GM19023 (cell line): Measurements from ENCODE around the gene MEF2D.

Experiments used
- ATAC-seq: cut with Tn5 transposase; IDR thresholded peaks from one replicate; pipeline ENCODE4 v1.9.1; 2021; ENCODE audit warnings: mild to moderate bottlenecking, moderate library complexity; ENCODE audit not compliant: unreplicated experiment

MEF2D gene

DNA sequence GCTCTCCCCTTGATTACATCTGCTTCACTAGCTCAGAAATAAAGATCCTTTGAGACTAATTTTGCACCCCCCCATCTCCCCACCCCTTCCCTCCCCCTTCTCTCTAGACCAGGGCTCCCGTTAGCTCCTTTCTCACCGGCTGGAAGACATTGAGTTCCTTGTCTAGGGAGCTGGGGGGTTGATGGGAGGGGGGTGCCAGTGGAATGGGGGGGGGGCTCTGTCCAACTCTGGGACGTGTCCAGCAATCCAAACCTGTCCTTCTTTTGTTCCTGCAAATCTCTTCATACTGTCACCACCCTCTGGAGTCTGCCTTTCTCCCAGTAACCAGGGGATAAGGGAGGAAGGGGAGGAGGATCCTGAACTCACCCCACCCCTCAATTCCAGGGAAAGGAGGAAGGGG lies 69.7 kb downstream of the MEF2D start:
- no peak for ATAC-seq

DNA sequence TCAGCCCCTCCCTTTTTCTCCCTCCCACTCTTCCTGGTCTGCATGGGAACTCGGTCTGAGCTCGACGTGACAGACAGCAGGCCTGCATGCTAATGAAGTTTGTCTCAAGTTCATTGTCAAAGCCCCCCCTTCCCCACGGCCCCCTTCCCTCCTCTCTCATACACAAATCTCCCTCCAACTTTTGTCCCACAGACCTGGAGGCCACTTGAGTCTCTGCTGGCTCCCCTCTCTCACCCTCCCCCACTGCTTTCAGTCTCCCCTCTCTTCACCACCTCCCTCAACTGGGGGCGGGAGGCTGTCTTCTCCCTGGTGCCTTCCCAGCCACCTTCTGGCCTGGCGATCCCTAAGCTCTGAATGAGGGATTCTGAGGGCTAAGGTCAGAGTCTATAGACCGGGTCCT lies 70.3 kb downstream of the MEF2D start:
- ATAC-seq, result no peak

DNA sequence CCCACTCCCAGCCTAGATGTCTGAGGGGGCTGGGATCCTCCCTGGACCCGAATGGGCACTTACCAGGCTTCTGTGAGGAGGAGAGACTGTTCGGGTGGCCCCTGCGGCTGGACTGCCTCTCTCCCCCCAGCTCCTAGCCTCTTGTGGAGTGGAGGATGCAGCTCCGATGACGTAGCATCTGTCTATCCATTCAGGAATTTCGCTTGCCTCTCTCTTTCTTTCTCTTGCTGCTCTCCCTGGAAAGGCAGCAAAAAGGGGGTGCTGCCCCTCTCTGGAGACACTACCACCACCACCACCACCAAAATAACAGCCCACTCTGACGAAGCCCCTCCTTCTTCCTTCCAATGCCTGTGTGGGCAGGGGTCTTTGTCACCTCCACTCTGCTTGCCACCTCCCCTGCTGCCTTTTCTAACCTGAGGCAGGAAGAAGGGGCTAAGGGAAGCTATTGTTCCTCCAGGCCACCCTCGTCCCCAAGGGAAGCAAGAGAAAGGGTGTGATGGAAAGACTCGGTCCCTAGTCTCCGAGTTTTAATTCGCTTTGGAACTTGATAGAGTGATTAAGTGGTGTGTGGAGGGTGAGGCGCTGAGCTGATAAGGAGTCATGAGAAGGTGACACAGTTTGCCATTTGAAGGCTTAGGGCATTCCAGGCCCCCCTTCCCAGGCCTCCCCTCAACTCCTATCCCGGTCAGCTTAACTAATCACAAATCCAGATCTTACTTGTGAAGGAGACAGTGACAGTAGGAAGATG lies 71.1 kb downstream of the MEF2D start:
- no peak for ATAC-seq

DNA sequence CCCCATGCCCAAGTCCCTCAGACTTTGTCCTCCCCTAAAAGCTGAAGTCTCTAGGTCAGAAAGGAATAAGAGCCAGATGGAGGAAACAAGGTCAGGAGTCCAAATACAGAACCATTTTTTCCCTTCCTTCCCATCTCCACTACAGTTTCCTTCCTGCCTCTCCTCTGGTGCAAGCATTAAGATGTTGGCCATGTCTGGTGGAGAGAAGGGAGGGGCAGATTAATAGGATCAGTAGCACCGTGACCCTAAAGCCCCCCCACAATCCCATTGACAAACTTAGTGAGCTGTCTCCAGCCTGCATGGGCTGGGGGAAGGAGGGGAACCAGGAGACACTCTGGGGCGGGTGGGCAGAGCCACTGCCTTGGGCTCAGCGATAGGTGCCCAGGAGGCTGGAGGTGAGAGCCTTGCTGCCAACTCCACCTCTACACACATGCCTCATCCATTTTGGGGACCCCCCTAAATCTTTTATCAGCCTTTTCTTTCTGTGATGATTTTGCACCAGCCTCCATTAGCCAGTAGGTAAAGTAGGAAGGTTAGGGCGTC lies 71.8 kb downstream of the MEF2D start:
- no peak for ATAC-seq

DNA sequence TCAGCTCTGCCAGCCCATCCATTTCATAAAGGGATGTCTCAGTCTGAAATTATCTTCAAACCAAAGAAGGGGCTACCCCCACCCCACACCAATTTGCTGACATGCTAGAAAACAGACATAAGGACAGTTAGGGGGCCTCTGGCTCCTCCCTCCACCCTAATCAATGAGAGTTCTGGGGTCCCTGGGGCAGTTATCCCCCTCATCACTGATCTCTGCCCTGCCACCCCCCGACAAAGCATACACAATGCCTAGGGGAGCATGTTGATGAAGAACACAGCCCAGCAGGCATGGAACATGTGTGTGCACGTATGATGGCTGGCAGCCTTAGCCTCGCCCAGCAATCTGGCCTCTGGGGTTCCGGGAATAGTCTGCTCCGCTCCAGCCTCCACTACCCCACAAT lies 72.6 kb downstream of the MEF2D start:
- no peak for ATAC-seq

DNA sequence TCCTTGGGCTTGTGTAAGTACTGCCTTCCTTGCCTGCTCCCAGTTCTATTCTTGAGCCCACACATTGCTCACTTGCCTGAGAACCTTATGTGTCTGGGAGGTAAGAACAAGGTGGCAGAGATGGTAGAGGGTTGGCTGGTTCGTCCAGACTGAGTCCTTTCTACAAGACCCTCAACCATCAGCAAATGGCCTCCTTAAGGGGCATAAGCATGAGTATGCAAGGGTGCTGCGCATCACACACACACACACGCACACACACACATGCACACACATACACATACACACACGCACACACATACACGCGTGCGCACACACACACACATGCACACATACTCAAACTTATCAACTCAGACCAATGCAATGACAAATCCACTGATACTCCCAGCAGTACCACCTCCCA lies 74.6 kb downstream of the MEF2D start:
- no peak for ATAC-seq

DNA sequence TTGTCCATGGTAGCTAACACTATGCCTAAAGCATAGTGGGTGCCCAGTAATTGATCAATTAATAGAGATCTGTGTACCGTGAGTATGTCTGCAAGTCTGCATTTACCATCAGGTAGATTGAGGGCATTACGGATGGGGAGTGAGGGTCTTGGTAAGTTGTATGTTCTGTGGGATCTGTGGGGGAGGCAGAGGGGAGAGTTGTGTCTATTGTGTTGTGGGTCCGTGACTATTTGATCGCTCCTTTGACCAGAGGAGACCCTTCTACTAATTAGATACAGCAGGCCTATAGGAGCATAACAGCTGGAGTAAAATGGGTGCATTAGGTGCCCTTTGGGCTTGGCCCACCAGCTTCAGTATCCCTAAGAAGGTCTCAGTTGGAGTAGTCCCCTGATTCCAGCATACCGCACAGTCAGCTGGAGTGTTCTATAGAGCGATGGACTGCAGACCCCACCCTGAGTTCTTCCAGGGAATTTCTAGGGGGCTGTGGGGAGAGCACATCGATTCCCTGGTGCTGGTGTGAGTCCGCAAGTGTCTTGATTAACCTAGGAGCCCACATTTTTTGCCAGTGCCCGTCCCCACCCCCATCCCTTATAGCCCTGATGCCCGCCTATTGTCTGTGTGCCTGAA lies 75.7 kb downstream of the MEF2D start:
- ATAC-seq, result no peak

DNA sequence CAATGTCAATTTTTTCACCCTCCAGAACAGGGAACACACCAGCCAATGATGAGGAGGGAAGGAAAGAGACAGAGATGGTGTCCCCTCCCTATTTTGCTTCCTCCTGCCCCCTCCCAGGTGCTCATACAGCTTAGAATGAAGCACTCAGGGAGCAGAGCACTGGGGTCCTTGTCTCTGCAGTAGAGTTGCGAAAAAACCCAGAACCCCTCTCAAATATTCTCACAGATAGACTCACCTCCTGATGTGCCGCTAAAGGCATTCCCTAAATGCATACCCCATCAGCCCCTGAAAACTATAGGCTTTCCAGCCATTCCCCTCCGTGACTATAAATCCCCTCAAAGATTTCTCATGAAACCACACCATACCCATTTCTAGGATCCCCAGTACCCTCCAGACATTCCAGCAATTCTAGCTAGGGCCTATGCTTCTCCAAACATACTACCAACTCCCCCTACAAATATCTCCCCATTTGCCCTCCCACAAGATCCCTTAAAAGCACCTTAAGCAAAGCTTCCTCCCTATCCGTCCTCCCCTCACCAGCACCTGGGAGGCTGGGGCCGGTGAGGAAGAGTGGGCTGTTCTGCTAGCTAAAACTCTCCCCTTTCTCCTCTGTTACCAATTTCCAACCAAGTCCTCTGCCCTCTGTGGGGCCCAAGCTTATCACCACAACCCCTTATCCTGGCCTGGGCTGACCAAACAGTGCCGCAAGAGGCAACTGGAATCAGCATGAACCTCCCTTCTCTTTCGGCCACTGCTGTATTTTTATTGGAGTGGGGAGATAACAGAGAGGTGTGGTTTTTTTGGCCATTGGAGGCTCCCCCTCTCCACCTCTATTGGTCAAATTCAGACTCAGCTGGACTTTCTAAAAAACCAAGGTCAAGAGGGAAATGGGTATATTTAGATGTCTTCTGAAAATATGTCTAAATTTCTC lies 76.9 kb downstream of the MEF2D start:
- no peak for ATAC-seq

DNA sequence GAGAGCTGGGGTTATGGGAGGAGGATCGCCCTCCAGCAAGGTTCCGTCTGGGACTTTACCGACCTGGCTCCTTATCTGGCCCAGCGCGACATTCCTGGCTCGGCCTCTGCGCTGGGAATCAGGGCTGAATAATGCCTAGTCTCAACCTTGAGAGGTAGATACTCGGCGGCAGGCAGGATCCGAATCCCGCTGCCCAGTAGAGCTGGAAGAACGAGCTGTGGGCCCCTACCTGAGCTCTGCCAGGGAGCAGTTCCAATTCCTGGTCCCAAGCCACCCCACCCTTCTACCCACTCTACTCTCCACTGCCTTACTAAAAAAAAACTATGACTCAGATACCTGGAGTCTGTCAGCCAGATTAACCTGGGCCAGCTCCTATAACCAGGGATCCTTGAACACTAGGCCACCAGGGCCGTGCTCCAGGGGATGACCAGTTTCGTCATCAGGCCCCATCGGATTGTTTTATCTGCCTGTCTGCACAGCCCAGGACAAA lies 77.9 kb downstream of the MEF2D start:
- no peak for ATAC-seq

DNA sequence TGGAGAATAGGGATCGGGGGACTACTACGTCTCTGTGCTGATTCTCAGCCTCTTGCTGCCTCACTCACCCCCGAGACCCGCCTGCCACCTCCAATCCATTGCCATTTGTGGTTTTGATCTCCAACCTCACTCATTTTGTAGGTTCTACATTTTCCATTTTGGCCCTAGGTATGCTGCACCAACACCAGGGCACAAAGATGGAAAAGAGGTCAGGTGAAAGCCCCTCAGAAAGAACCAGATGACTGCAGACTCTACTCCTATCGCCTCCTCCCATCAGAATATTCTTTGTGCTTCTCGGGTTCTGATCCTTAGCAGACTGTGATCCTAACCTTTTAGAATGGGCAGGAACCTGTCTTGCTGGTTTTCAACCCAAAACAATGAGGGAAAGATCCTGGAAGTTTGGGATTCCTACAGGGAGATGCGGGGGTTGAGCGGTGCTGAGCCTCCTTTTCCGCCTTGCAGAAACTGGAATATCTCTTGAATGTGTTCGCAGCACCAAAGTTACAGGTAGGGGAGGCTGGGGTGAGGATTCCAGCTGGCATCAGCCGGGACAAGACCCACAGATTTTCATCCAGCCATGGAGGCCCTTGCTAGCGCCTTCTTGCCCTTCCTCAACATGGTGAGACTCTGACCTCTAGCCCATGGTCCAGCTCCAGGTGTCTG lies 78.5 kb downstream of the MEF2D start:
- ATAC-seq, result no peak

DNA sequence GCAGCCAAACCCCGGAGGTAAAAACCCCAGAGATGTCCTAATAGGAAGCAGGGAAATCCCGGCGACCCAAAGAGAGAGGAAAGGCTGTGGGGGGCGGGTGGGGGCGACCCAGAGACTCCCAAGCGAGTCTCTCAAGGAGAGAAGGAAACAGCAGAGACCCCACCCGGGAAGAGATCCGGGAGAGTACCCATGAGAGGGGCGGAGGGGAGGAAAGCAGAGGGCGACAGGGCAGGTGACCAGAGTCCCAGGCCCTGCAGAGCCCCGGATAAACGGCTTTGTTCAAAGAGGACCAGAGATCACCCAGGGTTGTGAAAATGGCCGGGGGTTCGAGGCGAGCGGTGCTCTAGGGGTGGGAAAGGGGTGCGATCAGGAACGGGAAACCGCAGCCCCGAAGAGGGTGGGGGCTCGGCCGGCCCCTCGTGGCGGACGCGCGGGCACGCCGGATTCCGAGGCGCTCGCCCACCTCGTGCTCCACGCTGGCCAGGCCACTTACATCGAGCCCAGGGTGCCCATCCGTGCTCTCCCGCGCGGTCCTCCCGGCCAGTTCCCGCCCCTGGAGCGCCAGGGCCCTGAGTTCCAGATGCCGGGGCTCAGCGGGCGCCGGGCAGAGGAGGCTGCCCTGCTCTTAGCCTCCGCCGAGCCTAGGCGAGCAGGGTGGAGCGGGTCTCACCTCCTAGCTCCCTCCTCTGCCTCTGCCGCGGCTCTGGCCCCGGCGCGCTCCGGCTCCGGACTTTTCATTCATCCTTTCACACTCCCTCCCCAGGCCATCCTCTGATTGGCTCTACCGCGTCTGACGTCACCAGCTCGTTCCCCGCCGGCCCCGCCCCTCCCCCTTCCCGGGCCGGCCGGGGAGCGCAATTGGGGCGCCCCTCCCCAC lies 79.3 kb downstream of the MEF2D start:
- peak; percentile 79 for ATAC-seq

DNA sequence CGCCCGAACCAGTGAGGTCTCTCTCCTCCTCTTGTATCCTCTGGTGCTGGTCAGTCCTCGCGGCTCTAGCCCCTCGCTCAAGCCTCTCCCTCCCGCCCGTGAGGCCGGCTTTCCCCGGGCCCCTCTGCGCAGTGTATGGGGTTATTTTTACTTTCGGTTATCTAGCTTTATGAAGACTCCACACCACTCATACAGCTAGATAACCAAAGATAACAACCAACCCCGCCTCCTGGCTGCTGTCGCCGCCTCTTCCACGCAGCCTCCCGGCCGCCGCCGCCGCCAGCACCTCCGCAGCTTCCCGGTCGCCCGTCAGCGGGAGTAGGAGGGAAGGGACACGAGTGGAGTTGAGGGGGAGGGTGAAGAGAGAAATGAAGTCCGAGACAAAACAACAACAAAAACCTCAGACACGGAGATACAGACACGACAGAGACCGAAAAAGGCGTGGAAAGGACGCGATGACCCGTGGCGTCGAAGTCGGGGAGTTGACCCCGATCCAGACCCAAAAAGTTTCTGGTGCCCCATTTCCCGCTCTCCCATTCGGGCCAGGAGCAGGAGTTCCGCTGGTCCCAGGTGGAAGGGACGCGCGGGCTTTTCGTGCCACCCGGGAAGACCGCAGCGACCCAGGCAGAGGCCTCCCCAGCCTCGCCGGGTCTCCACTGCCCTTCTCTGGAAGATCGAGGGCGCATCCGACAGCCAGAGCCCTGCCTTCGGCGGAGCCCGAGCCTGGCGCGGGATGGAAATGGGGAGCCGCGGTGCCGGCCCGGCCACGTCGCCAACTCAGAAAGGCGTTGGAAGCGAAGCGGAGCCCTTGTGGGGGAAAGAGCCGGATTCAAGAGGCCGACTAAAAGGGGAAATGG lies 80.1 kb downstream of the MEF2D start:
- no peak for ATAC-seq

DNA sequence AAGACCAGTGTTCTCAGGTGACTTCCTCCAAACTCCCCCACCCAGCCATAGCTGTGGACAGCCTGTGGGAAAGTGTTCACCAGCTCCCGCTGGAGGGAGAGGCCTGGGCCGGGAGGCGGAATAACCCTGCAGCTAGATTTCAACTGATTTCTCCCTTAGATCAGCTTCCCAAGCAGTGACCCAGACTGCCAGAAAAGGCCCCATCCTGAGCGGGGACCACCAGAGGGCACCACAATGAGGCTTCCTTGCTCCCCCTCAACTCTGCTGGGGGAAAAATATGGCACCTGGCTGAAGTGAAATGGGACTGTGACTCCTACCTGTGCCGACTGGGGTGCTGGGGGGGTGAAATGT lies 80.7 kb downstream of the MEF2D start:
- ATAC-seq, result no peak

DNA sequence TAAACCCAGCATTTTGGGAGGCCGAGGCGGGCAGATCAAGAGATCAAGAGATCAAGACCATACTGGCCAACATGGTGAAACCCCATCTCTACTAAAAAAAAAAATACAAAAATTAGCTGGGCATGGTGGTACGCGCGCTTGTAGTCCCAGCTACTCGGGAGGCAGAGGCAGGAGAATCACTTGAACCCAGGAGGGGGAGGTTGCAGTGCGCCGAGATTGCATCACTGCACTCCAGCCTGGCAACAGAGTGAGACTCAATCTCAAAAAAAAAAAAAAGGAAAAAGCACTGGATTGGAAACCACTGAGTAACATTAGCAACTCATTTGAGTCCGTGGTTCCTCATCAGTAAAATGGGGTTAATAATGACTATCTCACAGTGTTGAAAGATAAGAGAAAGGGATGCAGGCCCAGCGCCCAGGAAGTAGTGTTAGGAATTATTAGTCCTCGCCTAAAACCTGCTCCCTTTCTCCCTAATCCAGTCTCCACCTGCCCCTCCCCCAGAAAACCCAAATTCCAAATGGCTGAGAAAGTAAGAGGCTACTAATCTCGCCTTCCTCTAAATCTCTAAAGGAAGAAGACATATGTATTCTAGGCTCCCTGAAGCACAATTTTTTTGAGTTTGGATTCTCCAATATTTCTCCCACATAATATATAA lies 82.0 kb downstream of the MEF2D start:
- ATAC-seq, result no peak

DNA sequence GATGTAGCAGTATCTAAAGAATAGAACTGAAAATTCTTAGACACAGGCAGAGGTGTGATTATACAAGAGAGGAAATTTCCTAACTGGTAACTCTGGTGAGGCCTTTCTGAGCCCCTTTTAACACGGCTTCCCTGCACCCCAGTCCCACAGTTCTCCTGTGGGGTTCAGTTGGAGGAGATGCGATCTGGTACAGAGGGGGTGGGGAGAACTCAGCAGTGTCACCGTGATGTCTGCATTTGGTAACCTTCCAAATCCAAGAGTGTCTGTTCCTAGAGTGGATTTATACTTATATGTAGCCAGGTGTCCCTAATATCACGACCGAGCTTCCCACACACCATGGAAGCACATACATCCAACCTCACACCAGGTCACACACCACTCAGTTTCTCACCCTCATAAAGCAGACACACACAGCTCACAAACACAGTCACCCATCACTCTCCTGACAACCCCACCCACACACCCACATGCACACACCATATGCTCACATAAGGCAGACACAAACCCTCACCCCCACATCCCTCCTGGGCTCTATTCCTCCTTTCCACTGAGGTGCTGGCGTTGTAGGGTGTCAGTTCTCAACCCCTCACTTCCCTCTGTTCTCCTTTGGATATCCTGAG lies 83.1 kb downstream of the MEF2D start:
- no peak for ATAC-seq

DNA sequence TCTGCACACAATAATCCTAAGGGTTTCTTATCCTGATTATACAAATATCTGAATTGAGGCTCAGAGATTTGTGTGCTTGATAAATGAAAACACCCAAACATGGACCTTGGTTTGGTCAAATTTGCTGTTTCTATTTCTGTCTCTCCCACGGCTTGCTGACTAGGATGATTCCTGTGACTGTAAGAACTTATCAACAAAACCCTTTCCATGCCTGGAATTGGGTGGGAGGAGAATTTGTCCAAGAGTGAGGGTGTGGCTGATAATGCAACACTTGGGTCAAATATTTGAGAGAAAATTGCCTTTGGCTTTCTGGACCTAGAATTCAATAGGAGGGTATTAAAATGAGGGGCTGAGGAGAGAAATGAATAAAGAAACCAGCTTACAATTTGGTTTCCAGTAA lies 83.6 kb downstream of the MEF2D start:
- no peak for ATAC-seq

DNA sequence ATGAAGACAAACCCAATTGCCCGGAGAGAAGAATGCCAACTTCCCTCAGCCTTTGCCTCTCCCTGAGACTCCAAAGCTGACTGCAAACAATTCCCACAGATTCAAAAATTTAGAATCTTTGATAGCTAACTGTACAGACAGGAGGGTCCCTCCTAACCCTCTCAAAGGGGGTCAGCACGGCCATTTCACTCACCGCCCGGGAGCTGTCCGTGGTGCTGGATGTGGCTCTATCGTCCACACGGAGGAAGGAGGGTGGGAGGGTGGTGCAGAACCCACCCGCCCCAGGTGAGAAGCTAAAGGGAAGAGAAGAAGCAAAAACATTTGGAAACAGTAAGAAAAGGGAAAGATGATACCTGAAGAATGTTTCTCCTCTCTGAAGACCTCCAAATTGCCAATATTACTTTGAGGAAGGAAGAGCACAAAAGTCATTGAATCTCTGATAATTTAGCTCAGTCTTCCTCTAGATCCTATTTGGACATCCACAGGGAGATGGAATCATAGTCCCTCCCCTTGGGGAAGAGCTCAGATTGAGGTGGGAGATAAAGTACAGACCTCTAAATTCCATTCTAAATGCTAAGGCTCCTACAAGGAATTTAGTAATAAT lies 86.0 kb downstream of the MEF2D start:
- no peak for ATAC-seq
